ENCODE results near the gene DCP1B.

Gene DCP1B

DNA sequence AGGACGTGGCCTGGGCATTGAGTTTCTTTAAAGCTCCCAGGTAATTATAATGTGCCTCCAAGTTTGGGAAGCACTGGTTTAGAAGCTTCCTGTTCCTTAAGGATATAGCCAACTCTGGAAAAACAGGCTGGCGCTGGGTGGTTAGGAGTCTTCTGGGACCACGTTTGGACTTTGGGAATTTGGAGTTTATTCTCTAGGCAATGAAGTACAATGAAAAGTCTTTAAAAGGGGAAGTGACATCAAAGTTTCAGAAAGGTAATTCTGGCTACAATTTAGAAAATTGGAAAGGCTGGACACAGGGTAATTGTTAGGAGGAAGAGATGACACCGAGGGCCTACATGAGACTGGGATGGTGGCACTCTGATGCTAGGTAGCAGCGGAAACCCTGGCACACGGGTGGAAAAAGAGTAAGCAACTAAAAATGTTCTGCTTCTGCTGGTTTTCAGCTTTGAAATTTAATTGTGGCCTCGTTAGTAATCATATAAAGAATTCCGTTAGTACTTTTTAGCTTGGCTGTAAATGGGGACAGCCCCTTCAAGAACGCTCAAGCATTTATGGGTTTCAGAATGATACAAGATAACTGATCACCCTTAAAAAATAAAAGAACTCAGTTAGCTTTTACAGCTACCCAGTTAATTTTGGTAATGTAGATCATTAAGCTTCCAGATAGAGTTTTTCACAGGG is 12.7 kb upstream of the DCP1B start:
- no peak for DNase-seq

DNA sequence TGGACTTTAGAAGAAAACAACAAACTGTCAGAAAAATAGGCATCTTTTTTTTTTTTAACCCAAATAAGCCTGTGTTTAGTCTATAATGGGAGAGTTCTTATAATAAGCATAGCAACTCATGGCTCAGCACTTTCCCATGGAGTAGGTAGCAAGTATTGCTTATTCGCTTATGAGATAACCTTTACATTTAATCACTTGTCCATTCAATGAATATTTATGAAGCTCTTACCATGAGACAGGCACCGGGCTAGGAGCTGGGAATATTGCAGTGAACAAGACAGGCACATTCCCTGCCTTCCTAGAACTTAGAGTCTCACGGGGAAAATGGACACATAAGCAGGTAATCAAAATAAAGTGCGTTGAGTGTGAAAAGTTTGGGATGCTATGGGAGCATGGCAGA is 10.0 kb upstream of the DCP1B start:
- no peak for DNase-seq

DNA sequence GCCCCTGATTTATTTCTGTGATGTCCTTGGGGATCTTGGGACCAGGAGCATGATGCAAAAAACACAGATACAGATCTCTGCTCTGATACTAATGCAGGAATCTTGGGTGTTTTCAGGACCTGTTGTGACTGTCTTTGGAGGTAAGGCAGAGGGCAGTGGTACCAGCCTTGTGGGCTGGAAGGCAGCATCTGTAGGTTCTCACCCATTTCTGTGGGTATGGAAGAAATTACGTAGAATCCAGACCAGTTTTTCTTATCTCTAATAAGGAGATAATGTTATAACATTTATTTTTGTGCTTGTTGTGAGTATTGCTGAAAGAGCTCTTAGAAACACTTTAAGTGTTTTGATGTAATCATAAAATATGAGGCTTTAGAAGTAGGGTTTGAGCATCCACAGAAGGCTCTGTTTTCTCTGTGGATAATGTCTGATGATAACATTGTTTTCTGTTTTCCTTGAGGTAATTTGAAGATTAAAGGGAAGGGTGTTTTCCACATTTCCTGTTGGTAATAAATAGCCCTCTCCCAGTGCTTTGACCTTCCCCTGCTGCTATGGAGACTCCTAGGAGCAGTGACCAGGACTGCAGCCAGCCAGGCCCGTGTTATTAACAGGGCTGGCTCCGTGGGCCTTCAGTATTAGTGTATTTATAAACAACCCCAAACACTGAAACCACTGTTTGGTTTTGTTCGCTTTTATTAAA is 9.4 kb upstream of the DCP1B start:
- no peak for DNase-seq

DNA sequence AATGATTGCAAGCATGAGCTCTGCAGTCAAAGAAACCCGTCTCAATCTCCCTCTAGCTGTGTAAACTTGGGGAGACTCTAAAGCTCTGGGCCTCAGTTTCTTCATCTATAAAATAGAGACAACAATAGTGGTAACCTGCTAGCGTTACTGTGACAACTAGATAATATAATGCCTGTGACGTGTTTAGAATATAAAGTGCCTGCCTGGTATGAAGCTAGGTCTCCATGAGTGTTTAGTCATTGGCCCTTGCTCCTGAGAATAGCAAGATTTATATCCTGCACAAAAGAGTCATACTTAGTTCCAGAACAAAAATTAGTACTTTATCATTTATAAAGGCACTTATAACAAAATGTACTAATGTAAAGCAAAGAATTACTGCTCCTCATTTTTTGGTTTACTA is 8.8 kb upstream of the DCP1B start:
- DNase-seq: no peak

DNA sequence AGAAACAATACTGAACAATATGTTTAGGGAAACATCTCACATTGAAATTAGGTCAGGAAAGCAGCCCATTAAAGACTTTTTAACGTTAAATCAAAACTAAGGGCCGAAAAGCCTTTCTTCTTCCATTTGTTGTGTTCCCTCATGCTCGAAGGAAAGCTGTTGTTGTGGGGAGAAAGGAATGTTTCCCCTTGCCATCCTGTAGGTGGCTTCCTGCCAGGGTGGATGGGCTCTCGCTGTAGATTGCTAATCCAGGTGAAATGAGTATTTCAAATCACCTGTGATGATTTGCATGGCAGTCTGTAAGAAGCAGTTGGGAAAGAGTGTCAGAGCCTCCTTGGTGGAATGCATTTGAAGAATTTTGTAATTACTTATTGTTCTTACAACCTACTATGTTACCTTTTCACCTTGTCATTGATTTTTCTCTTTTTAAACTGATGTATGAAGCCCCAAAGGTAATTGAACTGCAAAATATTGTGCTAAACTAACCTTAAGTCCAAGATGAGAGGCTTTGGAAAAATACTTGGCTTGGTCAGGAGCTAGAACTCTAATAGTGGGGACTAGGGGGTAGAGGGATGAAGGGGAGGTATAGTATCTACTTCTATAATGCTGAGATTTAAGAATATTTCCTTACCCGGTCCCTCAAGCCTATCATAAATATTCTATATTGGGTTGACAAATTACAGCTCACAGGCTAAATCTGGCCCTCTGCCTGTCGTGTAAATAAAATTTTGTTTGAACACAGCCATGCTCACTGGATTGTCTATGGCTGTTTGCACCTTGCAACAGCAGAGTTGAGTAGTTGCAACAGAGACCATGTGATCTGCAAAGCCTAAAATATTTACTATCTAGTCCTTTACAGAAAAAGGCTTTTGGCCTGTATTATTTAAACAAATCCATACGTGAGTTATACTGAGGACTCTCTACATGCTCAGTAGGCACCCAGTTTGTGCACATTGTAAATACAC is 7.7 kb upstream of the DCP1B start:
- DNase-seq: no peak

DNA sequence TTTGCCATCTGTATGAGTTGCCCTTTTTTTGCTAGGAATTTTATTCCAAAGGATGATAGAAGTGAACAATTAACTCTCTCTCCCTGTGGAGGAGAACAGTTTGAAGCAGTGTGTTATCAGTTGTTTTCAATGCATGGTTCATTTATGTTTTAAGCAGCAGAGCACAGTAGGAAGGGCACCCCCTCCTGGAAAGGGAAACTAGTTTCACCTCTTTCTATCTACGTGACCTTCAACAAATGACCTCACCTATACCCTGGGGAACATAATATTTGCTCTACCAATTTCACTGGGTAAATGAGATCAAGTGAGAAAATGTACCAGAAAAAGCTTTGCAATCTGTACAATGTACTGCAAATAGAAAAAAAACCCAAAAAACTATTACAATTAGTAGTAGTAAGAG is 5.4 kb upstream of the DCP1B start:
- DNase-seq: no peak

DNA sequence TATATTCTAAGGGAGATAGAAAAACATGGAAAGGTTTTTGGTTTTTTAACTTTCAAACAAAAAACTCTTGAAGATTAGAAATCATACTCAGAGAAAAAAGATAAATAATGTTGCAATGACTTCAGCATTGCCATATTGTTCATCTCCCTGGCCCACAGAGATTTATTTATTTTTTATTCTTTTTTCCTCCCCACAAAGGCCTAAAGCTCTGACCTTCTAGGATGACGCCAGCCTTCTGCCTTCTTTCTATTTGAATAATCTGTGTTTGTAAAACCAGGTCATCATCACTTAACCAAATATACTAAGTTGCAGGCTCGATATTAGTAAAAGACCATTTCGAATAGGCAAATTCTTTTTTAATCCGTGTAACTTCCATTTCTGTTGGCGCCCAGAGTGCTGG is 4.4 kb upstream of the DCP1B start:
- no peak for DNase-seq

DNA sequence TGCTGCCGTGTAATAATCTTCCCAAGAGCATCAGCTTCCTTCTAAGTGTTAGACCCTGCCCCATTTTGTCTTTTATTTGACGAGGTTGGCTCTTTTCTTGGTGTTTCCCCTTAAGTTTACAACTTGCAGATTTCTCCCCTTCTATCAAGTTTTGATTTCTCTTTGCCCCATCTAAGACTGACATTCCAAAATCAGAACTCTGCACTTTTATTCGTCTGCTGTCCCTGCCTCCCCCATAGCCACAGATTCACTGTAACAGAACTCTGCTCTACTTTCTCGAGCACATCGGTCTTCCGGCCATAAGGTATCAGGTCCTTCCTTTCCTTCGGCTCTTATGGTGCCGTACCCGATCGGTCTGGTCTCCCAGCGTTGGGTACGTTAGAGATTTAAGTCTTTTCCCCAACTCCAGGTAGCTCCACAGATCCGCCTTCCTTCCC is 563 bp downstream of the DCP1B start:
- no peak for DNase-seq

DNA sequence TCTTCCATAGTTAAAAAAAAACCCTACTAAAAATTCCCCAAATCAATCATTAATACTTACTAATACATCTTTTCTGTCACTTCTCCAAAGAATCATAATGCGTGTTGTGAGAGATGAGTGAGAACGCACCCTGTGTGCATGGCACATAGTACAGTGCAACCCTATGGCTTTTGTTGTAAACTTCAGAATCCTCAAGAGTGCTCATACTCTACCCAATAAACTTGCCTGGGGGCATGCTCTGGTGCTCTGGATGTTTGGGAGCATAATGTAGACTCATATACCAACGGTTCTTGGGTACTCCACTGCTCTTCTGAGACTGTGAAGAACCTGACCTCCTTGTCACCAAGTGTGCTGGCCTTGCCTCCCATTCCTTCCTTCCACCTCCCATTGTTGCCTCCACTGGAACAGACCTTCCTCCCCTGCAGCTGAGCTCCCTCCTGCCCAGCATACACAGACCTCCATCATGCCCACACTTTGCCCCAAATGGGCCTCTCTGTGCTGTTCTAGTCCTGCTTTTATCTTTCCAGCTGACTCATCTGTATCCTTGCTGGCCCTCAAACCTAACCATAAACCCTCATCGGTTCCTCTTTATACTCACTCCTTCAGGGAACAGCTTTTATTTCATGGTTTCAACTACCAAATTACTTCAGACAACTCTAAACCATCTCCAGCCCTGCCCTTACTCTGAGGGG is 8.9 kb downstream of the DCP1B start:
- DNase-seq: no peak

DNA sequence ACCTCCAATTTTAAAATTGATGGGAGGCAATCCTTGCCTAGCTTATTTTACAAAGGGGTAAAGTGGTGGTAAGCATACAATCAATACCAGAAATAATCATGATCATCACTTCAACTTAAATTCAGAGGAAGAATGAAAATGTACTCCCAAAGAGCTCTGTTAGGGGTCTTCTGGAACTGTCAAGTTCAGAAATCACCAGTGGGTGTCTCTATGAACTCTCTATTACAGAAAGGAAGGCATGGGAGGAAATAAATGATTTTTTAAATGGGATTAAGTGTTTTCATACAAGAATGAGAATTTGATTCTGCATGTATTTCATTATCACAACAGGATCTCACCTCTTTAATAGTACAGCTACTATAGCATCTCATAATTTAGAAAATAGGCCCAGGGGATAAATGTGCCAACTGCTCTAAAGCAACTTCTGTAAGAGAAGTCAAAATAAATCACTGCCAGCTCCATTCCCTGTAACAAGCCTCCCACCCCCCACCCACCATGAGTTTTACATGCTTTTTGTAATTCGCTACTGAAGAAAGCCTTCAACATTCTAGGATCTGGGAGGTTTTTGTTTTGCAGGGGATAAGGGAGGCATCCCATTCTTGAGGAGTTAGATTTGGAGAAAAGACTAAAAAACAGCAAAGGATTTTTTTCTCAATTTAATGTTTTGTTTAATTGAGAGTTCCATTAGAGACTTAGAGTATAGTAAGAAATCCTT is 9.7 kb downstream of the DCP1B start:
- no peak for DNase-seq

DNA sequence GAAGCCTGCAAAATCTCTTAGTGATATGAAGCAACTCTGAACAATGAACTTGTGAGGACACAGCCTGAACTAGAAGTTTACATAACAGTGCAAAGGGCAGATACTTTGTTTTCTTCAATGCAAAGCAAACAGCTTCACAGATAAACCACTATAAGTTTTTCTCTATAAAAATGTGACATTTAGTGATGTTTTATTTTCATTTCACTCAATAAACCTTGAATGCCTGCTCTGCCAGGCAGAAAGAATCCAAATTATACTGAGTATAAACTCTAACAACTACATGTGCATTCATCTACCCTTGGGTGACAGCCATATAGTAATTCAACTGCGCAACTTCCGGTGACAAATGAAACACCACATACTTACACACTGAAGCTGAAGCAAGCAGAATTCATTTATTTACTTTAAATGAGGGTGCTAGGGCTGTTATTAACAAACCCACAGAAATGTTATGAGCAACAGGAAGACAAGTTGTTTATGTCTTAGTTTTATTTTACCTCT is 10.3 kb downstream of the DCP1B start:
- peak; percentile 11 for DNase-seq

DNA sequence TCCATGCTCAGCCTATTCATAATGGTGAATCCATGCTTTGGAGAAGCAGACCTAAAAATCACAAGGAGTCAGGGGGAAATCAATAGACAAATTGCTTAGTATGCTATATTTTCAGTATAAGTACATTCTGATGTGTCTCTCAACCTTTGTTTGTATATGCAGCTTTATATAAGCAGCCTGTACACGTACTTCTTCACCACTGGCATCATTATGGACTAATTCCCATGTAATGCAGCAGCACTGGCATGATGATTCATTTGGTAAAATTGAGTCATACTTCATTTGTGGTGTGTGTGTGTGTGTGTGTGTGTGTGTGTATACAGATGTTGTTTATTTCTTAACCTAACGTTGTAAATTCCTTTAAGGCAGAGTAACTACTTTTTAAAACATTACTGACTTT is 10.9 kb downstream of the DCP1B start:
- no peak for DNase-seq

DNA sequence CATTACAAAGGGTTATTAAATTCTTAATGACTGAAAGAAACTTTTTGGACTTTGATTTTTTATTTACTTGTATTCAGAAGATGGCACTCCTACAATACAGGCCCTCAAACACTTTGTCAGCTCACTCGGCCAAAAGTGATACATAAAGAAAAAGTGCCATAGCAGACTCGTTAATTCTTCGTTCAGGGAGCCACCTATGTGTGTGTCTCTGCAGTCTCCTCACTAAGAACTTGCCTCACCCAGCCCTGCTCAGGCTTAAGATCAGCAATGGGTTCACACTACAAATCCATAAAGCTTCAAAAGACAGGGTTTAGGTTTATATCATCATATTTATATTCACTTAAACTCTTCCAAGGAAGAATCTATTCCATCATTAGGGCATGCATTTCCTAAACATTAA is 11.5 kb downstream of the DCP1B start:
- no peak for DNase-seq

DNA sequence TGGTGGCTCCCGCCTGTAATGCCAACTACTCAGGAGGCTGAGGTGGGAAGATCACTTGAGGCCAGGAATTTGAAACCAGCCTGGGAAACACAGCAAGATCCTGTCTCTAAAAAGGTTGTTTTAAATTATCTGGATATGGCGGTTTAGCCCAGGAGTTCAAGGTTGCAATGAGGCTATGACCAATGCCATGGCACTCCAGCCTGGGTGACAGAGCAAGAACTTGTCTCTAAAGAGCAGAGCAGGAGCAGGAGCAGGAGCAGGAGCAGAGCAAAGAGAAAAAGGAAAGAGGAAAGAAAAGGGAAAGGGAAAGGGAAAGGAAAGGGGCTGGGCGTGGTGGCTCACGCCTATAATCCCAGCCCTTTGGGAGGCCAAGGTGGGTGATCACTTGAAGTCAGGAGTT is 15.1 kb downstream of the DCP1B start:
- no peak for DNase-seq

DNA sequence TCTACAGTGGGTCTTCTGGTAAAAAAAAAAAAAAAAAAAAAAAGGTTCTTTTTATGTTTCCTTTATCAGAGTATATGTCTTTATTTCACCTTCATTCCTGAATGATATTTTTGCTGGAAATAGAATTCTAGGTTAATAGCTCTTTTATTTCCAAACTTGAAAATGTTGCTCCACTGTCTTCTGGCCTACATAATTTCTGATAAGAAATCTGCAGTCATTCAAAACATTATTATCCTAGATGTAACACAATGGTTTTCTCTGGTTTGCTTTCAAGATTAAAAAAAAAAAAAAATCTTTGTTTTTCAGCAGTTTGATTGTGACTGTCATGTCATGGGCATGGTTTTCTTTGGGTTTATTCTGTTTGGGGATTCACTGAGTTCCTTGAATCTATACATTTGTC is 19.5 kb downstream of the DCP1B start:
- DNase-seq: no peak

DNA sequence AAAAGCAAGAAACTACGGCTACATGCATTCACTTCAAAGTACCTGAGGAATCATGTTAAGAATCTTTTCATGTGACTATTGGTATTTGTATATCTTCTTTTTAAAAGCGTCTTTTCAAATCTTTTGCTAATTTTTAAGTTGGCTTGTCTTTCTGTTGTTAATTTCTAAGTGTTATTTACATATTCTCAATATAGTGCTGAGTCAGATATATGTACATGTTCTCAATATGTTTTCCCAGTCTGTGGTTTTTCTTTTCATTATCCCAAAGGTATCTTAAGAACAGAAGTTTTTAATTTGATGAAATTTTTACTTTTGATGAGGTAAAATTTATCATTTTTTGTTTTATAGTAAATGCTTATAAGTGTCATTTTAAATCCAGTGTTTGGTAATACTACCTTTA is 24.0 kb downstream of the DCP1B start:
- DNase-seq: no peak

DNA sequence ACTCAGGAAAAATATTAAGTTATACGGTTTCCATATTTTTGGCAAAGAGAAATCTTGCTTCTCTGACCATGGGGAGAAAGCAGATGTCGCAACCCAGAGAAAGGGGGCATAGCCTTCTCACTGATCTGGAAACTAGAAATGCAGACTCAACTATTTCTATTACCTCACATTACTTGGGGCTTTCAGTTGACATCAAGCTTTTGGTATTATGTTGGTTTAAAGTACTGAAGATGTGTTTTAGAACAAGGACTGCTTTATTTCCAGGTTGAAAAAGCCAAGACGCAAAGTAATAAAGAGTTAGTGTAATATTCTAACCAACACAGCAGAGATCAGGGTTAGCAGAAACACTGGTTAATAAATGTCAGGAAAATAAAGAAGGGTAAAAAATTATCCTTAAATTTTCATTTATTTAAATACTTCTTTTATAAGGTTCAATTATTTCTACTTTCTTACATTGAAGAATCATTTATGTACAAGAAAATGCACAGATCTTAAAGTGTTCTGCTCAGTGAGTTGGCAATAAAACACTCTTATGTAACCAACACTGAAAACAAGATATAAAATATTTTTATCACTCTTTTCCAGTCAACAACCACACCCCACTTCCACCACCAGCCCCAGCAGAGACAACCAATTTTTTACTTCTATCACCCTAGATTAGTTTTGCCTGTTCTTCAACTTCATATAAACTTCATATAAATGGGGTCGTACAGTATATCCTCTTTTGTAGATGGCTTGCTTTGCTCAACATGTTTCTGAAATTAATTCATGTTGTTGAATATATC is 26.0 kb downstream of the DCP1B start:
- DNase-seq: no peak

DNA sequence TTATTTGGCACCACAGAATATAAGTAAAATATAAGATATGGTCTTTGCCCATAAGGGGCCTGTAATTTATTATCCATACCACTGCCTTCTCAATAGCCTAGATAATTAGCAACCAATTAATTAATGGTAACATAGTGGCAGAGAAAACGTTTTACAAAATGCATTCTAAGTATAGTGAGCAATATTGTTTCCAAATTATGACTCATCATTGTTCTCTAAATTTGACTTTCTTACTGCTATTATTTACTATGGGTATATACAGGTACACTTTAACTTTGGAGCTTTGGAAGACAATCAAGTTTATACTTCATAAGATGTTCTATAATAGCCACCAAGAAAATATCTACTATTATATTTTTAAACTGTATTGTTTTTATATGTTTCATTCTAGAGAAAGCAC is 26.7 kb downstream of the DCP1B start:
- DNase-seq: no peak

DNA sequence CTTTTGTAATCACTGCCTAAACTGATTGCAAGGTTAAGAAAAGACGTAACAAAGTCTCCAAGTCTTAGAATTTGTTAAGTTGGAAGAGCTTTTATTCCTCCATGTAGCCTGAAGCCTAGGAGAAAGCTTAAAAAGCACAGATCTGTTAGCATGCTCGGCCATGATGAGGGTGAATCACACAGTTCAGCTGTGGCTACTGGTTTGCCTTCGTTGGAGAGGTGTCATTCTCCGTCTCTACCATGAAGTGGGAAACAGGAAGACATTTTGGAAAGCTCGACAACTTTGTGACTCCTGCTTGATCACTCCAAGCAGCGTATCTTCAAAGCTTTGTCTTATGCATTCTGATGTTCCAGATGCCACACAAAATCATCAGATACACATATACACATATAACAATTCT is 27.1 kb downstream of the DCP1B start:
- no peak for DNase-seq

DNA sequence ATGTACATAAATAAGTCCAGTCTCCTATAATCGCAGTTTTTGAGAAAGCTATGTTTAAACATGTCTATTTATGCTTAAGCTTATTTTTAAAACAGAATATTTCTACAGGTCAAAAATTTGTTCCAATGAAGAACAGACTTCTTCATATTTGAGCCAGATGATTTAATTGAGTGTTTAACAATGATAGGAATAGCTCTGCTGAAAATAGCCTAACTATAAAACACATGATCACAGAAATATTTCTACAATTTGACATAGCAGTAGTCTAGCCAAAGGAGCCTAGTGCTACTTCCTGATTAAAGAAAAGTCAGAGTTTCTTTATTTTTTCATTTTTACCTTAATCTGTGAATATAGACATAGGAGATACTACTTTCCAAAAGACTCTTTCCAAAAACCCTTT is 29.4 kb downstream of the DCP1B start:
- no peak for DNase-seq

DNA sequence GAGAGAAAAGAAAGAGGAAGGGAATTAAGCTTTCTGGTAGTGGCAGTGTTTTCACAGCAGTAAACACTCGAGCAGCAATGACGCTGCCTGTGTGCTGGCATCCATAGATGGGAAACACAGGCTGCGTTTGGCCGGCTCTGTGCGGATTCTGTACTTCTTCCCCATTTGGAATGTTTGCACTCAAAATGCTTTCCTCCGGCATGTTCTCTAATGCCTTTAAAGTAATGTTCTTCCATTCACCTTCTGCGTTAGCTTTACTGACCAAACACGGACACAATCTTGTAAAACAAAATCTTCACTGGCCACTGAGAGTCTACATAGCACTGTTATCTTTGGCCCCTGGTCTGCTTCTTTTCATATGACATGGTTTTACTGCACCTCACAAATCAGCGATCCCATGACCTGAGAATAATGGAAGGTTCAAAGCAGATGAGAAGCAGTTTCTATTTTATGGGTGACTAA is 31.4 kb downstream of the DCP1B start:
- no peak for DNase-seq
